ENCODE data around the gene TMCO4.

Gene TMCO4

DNA sequence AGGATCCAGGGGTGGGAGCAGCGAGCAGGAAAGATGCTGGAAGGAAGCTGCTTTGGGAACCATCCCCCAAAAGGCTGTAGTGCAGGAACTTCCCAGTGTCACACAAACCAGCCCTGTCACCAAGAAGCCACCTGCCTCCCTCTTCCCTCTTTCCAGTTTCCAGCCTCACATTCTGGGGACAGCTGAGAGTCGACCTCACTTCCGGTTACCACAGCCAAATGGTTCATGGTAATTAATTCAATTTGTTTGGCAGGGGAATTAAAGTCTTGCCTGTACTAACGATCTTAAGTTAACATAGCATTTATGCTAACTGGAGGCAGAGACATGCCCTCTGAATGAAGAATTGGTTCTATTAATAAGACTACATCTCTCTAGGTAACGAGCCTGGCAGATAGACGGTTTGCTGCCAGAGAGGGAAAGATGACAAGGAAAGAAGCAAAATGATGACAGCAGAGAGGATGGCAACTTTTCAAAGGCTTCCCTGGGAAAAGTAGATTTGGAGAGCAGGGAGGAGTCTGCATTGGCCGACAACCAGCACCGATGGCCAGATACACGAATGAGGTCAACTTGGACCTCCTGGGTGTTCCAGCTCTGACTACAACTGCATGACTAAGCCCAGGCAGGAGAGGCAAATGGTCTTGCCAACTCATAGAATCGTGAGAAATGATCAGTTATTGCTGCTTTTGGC is 64.1 kb downstream of the TMCO4 start:
- no peak overlapping the region for H3K4me3 ChIP-seq (ENCODE audit: control insufficient read depth, low read depth, low read length)
- TF ChIP-seq, protein P1, sequence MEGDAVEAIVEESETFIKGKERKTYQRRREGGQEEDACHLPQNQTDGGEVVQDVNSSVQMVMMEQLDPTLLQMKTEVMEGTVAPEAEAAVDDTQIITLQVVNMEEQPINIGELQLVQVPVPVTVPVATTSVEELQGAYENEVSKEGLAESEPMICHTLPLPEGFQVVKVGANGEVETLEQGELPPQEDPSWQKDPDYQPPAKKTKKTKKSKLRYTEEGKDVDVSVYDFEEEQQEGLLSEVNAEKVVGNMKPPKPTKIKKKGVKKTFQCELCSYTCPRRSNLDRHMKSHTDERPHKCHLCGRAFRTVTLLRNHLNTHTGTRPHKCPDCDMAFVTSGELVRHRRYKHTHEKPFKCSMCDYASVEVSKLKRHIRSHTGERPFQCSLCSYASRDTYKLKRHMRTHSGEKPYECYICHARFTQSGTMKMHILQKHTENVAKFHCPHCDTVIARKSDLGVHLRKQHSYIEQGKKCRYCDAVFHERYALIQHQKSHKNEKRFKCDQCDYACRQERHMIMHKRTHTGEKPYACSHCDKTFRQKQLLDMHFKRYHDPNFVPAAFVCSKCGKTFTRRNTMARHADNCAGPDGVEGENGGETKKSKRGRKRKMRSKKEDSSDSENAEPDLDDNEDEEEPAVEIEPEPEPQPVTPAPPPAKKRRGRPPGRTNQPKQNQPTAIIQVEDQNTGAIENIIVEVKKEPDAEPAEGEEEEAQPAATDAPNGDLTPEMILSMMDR (conservative IDR thresholded peaks at IDR 0.05; ENCODE audit: control insufficient read depth, insufficient read depth, low read depth, low read length) = no peak
- DNase-seq (ENCODE audit: low read depth) = peak; percentile 100

DNA sequence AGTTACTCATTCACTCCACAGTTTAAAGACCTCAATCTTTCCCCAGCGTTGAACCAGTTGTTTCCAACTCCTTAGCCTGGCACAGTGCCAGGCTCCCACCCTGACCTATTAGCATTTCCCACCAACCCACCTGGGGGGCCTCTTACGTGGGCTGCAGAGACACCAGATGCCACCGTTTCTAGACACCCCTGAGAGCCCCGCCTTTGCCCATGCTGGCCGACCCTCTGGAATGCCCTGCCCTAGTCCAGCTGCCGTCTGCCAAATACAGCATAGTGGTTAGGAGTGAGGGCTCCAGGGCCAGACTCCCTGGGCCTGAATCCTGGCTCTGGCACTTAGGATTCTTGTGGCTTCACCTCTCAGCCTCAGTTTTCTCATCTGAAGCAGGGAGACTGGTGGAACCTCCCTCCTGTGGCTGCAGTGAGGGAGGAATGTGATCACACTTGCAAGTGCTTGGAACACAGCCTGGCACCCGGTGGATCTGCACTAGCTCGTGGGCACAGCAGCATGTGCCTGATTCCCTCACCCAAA is 65.2 kb downstream of the TMCO4 start:
- H3K4me3 ChIP-seq (ENCODE audit: control insufficient read depth, low read depth, low read length) = no peak overlapping the region
- peak; percentile 42 for DNase-seq (ENCODE audit: low read depth)
- TF ChIP-seq, protein P1 (conservative IDR thresholded peaks at IDR 0.05; ENCODE audit: control insufficient read depth, insufficient read depth, low read depth, low read length) = no peak

DNA sequence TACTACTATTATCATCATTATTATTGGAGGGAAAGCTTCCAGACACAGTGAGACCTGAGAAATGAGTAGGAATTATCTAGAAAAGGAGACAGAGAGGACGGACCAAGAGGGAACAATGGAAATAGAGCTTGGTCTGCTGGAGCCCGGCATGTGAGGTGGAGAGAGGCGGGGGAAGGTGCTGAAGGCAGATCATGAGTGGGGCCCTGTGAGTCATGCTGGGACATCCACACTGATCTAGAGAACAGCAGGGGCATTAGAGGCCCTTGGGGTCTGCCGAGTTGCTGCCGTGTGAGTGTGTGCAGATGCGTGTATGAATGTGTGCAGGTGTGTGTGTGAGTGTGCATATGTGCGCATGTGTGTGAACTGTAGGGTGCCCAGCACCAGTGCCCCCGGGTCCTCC is 65.7 kb downstream of the TMCO4 start:
- DNase-seq (ENCODE audit: low read depth) = no peak
- no peak overlapping the region for H3K4me3 ChIP-seq (ENCODE audit: control insufficient read depth, low read depth, low read length)
- TF ChIP-seq, protein P1 (conservative IDR thresholded peaks at IDR 0.05; ENCODE audit: control insufficient read depth, insufficient read depth, low read depth, low read length) = no peak

DNA sequence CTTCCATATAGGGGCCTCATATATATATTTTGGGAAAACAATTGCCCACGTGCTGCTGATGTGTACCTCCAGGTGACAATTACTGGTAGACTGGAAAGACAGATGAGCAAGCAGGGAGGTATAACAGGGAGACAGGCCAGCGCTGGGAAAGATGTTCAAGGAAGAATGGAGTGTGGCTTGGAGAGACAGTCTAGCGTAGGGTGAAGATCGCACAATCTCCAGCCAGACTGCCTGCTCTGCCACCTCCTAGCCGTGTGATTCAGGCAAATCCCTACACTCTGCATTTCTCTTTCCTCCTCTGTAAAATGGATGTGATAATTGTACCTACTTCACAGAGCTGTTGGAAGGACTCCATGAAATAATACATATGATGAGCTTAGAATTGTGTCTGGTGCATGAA is 66.1 kb downstream of the TMCO4 start:
- DNase-seq (ENCODE audit: low read depth) = no peak
- H3K4me3 ChIP-seq (ENCODE audit: control insufficient read depth, low read depth, low read length) = no peak overlapping the region
- TF ChIP-seq, protein P1 (conservative IDR thresholded peaks at IDR 0.05; ENCODE audit: control insufficient read depth, insufficient read depth, low read depth, low read length) = no peak

DNA sequence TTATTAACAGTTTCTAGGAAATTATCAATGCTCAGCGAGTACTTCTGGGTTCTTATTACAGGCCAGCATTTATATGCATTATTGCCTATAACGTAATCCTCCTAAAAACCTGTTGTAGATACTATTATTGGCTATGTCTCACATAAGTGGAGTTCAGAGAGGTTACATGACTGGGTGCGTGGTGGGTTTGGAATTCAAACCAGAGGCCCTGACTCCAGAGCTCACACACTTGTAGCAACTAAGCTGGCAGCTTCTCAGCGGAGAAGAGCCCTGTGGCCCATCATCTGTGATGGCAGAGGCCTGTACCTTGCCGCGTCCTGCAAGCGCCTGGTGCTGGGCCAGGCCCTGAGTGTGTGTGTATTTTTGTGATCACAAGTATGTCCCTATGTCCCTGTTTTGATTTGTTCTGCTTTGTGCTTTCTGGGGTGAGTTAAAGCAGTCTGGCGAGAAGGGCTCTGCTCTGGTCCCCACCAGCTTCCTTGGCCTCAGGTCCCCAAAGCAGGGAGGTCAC is 68.3 kb downstream of the TMCO4 start:
- TF ChIP-seq, protein P1 (conservative IDR thresholded peaks at IDR 0.05; ENCODE audit: control insufficient read depth, insufficient read depth, low read depth, low read length) = no peak
- no peak overlapping the region for H3K4me3 ChIP-seq (ENCODE audit: control insufficient read depth, low read depth, low read length)
- DNase-seq (ENCODE audit: low read depth) = no peak

DNA sequence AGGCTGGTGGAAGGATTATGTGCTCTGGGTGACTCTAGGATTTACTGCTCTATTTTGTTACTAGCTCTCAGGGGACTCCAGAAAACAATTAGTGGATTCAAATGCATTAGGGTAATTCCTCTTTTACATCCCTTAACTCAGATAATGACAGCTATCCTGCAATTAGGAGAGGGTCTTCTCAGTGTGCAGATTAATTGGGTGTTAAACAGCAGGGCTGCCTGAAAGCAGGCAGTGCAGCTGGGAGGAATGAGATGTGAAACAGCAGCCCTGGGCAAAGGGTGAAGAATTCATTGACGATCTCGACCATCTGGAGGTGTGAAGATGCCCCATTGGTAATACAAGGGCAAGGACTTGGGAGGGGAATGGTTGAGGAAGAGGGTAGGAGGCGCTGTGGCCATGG is 68.9 kb downstream of the TMCO4 start:
- no peak for DNase-seq (ENCODE audit: low read depth)
- TF ChIP-seq, protein P1 (conservative IDR thresholded peaks at IDR 0.05; ENCODE audit: control insufficient read depth, insufficient read depth, low read depth, low read length) = no peak
- H3K4me3 ChIP-seq (ENCODE audit: control insufficient read depth, low read depth, low read length) = no peak overlapping the region
